NCI-H2107 (cell line): ENCODE results near the gene DDAH2.

Source experiments
- DNase-seq: peaks from one replicate; lab custom pipeline; 2025; lab: John Stamatoyannopoulos, UW

Gene DDAH2

GRCh38 chr6:31760790-31761189, 31.7 kb upstream of the DDAH2 start:
- DNase-seq: no peak

- no peak for DNase-seq
Measured at GRCh38 chr6:31758281-31758680, 29.2 kb upstream of the DDAH2 start.

GRCh38 chr6:31752739-31753319, 23.7 kb upstream of the DDAH2 start:
- DNase-seq: no peak

GRCh38 chr6:31750411-31751022, 21.4 kb upstream of the DDAH2 start:
- DNase-seq: no peak

- DNase-seq: no peak
Measured at GRCh38 chr6:31749301-31750036, 20.4 kb upstream of the DDAH2 start.

- no peak for DNase-seq
Measured at GRCh38 chr6:31744422-31744821, 15.3 kb upstream of the DDAH2 start.

GRCh38 chr6:31742894-31743293, 13.8 kb upstream of the DDAH2 start:
- DNase-seq: no peak

GRCh38 chr6:31741815-31742214, 12.7 kb upstream of the DDAH2 start:
- DNase-seq: no peak

- DNase-seq: no peak
Measured at GRCh38 chr6:31740397-31741223, 11.5 kb upstream of the DDAH2 start.

- no peak for DNase-seq
Measured at GRCh38 chr6:31739639-31740396, 10.7 kb upstream of the DDAH2 start, which contains the start of gene MSH5. TSS of gene MSH5 (plus strand) at chr6:31740005. CDS start at chr6:31740467, 462 bp downstream.

- DNase-seq: no peak
Measured at GRCh38 chr6:31737991-31738979, 9.2 kb upstream of the DDAH2 start.

- DNase-seq: no peak
Measured at GRCh38 chr6:31737315-31737990, 8.4 kb upstream of the DDAH2 start.

- DNase-seq: no peak
Measured at GRCh38 chr6:31736768-31737314, 7.7 kb upstream of the DDAH2 start.

- DNase-seq: no peak
Measured at GRCh38 chr6:31736021-31736767, 7.1 kb upstream of the DDAH2 start, which contains the start of gene CLIC1. TSS of gene CLIC1 (minus strand) at chr6:31736530. CDS start at chr6:31736300, 230 bp downstream.

- DNase-seq: no peak
Measured at GRCh38 chr6:31734821-31735406, 5.8 kb upstream of the DDAH2 start.

GRCh38 chr6:31734247-31734820, 5.2 kb upstream of the DDAH2 start:
- DNase-seq: no peak

GRCh38 chr6:31733734-31734133, 4.6 kb upstream of the DDAH2 start:
- DNase-seq: no peak

- no peak for DNase-seq
Measured at GRCh38 chr6:31732029-31732428, 2.9 kb upstream of the DDAH2 start.
